HFFc6 (cell line): ENCODE results near the gene RPP25L. TPM values are rescaled to one million over a fixed set of nuclear protein-coding genes. Genes with fewer than 3 reads are reported as not detected.

Source experiments
- DNase-seq: peaks from one replicate; pipeline ENCODE4 v3.0.0-alpha.2; 2018
- H3K27ac Mint-ChIP-seq: 2 replicates; pipeline ENCODE4 v1.8.0; 2020; ENCODE audit warnings: mild to moderate bottlenecking, mixed read lengths
- H3K27me3 Mint-ChIP-seq: 2 replicates; pipeline ENCODE4 v1.8.0; 2021; ENCODE audit warnings: mild to moderate bottlenecking, moderate library complexity, mixed read lengths; ENCODE audit not compliant: insufficient read depth
- H3K36me3 Mint-ChIP-seq: 2 replicates; pipeline ENCODE4 v1.8.0; 2021; ENCODE audit warnings: low read depth, mixed read lengths
- H3K4me1 Mint-ChIP-seq: 2 replicates; pipeline ENCODE4 v1.8.0; 2020; ENCODE audit warnings: low read depth, mixed read lengths
- H3K4me3 Mint-ChIP-seq: 2 replicates; pipeline ENCODE4 v1.8.0; 2020; ENCODE audit warnings: mild to moderate bottlenecking, moderate library complexity, mixed read lengths
- H3K9me3 Mint-ChIP-seq: 2 replicates; pipeline ENCODE4 v1.8.0; 2020; ENCODE audit warnings: mild to moderate bottlenecking, mixed read lengths
- total RNA-seq, 6 experiments: library from RNA; stranded (reverse); fragmentation: NEBNext Ultra II Directional; extraction: Animal tissue kit (Norgen Biotek cat#: 25700); gene quantifications; 2 replicates in 1 of 6; 3 replicates in 5 of 6; pipeline ENCODE4 v1.2.3, GENCODE V29; 2021
- TF ChIP-seq, protein P1 (sequence below): fragments of 200-600 bp; sonication (generic); IDR thresholded peaks from 2 replicates; pipeline ENCODE4 v1.5.0; 2021; ENCODE audit warnings: antibody characterized with exemption, mild to moderate bottlenecking

The RPP25L gene
- total RNA-seq, 6 experiments from 2014 or later = 16.1 to 22.0 (median 19.6) TPM

GRCh38 chr9:34589636-34590380 is 22.1 kb downstream of the RPP25L start, which contains the start of gene CNTFR:
Gene CNTFR (minus strand): TSS chr9:34589724. CDS start chr9:34568981, 20,743 bp downstream.
- Mint-ChIP-seq H3K4me3 (no peak within 1 kb of the TSS), H3K36me3 (no peaks in the 10 kb centered on the region), H3K9me3 (no peaks in the 10 kb centered on the region), H3K27me3 (peaks cover 72% of the 10 kb centered on the region), H3K27ac (no peak within 1 kb of the TSS), H3K4me1 (no peaks in the 10 kb centered on the region)
- TF ChIP-seq, protein P1, sequence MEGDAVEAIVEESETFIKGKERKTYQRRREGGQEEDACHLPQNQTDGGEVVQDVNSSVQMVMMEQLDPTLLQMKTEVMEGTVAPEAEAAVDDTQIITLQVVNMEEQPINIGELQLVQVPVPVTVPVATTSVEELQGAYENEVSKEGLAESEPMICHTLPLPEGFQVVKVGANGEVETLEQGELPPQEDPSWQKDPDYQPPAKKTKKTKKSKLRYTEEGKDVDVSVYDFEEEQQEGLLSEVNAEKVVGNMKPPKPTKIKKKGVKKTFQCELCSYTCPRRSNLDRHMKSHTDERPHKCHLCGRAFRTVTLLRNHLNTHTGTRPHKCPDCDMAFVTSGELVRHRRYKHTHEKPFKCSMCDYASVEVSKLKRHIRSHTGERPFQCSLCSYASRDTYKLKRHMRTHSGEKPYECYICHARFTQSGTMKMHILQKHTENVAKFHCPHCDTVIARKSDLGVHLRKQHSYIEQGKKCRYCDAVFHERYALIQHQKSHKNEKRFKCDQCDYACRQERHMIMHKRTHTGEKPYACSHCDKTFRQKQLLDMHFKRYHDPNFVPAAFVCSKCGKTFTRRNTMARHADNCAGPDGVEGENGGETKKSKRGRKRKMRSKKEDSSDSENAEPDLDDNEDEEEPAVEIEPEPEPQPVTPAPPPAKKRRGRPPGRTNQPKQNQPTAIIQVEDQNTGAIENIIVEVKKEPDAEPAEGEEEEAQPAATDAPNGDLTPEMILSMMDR = no peak
- no peak for DNase-seq

- DNase-seq = no peak
- Mint-ChIP-seq H3K36me3 (no peaks in the 10 kb centered on the region), H3K4me3 (no peak overlapping the region), H3K27me3 (peaks cover 72% of the 10 kb centered on the region), H3K27ac (no peak overlapping the region), H3K4me1 (no peaks in the 10 kb centered on the region), H3K9me3 (no peaks in the 10 kb centered on the region)
- TF ChIP-seq, protein P1 = no peak
Observed at GRCh38 chr9:34588671-34589635, 22.9 kb downstream of the RPP25L start.

DNA sequence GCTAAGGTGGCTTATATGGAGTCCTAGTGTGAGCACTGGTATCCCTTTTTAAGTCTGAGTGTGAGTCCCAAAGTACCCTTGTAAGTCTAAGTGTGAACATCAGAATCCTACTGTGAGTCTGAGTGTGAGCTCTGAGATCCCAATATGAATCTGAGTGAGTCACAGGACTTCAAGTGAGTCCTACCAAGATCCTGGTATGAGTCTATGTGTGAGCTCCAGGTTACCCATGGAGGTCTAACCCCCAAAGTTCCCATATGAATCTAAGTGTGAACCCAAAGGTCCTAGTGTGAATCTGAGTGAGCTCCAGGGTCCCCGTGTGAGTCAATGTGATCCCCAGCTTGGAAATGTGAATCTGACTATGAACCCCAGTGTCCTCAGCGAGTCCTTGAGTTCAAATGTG is 24.6 kb downstream of the RPP25L start:
- no peak overlapping the region for H3K27ac Mint-ChIP-seq
- no peaks in the 10 kb centered on the region for H3K4me1 Mint-ChIP-seq
- H3K27me3 Mint-ChIP-seq = peaks cover 65% of the 10 kb centered on the region
- TF ChIP-seq, protein P1 = no peak
- no peaks in the 10 kb centered on the region for H3K9me3 Mint-ChIP-seq
- no peak overlapping the region for H3K4me3 Mint-ChIP-seq
- no peak for DNase-seq
- no peaks in the 10 kb centered on the region for H3K36me3 Mint-ChIP-seq

DNA sequence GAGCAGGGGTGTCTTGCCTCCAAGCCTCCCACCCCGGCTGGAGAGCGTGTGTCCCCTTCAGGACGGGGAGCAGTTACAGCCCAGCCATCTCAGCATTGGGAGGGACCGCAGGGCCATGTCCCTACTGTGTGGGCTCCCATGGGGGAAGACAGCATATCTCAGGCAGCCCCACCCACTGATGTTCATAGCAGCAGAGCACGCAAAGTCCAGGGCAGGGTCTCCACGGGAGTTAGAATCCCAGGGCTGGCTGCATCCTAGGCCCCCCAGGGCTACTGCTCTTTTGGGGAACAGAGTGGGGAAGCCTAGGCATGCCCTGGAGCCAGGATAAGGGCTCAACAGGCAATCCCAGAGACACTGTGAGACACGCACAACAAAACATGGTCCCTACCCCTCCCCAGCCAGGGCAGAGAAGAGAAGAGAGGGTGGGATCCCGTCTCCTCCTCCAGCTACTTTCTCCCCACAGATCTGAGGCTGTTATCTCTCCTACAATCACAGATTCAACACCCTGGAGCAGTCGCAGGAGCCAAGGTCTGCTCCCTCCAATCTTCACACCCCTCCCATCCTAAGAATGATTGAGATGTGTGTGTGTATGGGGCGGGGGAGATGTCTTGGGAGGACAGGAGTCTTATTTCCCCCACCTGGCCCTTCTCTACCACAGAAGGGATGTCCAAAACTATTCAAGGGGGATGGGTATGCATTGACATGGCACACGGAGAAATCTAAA is 25.8 kb downstream of the RPP25L start:
- Mint-ChIP-seq H3K4me1 (no peaks in the 10 kb centered on the region), H3K27ac (no peak overlapping the region), H3K27me3 (peaks cover 56% of the 10 kb centered on the region), H3K36me3 (no peaks in the 10 kb centered on the region), H3K9me3 (no peaks in the 10 kb centered on the region), H3K4me3 (no peak overlapping the region)
- TF ChIP-seq, protein P1 = no peak
- DNase-seq = no peak

DNA sequence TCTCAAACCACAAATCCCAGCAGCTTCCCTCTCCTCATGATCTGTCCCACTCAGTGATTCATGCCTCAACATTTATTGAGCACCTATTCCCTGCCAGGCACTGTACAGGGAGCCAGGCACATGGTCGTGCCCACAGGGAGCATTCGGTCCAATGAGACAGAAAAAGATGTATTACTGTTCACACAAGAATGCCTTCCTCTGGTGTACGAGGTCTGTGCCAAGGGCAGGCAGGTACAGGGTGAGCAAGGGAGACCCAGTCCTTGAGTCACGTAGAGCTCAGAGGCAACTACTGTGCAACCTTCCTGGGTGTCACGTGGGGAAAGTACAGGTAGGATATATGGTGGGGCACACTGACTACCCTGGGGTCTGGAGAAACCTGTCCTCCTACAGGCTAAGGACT is 26.9 kb downstream of the RPP25L start:
- peaks cover 59% of the 10 kb centered on the region for H3K27me3 Mint-ChIP-seq
- no peak overlapping the region for H3K27ac Mint-ChIP-seq
- H3K36me3 Mint-ChIP-seq = no peaks in the 10 kb centered on the region
- H3K4me1 Mint-ChIP-seq = no peaks in the 10 kb centered on the region
- H3K9me3 Mint-ChIP-seq = no peaks in the 10 kb centered on the region
- no peak for DNase-seq
- TF ChIP-seq, protein P1 = no peak
- H3K4me3 Mint-ChIP-seq = no peak overlapping the region
